GM19328 (cell line): ENCODE measurements around the gene ELOVL6.

Experiments
- ATAC-seq: cut with Tn5 transposase; IDR thresholded peaks from one replicate; pipeline ENCODE4 v1.9.1; 2021; ENCODE audit warnings: mild to moderate bottlenecking, moderate library complexity; ENCODE audit not compliant: unreplicated experiment

The ELOVL6 gene

GRCh38 chr4:109998867-109999584, 199.4 kb downstream of the ELOVL6 start:
- ATAC-seq, result peak; percentile 41

- no peak for ATAC-seq
Observed at GRCh38 chr4:109996526-109996925, 201.9 kb downstream of the ELOVL6 start.
